Activated gamma-delta T cell (primary cell): ENCODE data around the gene PIP4K2C.
"Not testable (repeated sequence)": the region's sequence is repeated elsewhere in the genome, so short reads cannot be mapped to it uniquely, and the experiment has no call there.

Experiments
- DNase-seq: peaks from one replicate; lab custom pipeline; 2025; lab: John Stamatoyannopoulos, UW

PIP4K2C gene

GRCh38 chr12:57585156-57585555, 5.8 kb upstream of the PIP4K2C start:
- no peak for DNase-seq

- DNase-seq = no peak
These were observed 4.9 kb upstream of the PIP4K2C start for GRCh38 chr12:57586128-57586527.

- DNase-seq = no peak
These were observed 4.1 kb upstream of the PIP4K2C start for GRCh38 chr12:57586832-57587429.

GRCh38 chr12:57588951-57589610, 1.9 kb upstream of the PIP4K2C start:
- not testable (repeated sequence) for DNase-seq

GRCh38 chr12:57590479-57590863, 521 bp upstream of the PIP4K2C start:
- DNase-seq = no peak

- DNase-seq = no peak
These were observed 862 bp downstream of the PIP4K2C start for GRCh38 chr12:57591782-57592325.

- DNase-seq = no peak
These were observed 1.7 kb downstream of the PIP4K2C start for GRCh38 chr12:57592551-57593165.

GRCh38 chr12:57593187-57593586, 2.2 kb downstream of the PIP4K2C start:
- no peak for DNase-seq

GRCh38 chr12:57600395-57600794, 9.4 kb downstream of the PIP4K2C start:
- DNase-seq = no peak

- no peak for DNase-seq
These were observed 11.6 kb downstream of the PIP4K2C start for GRCh38 chr12:57602544-57602943.

GRCh38 chr12:57603324-57603723, 12.3 kb downstream of the PIP4K2C start:
- no peak for DNase-seq

- DNase-seq = no peak
These were observed 12.9 kb downstream of the PIP4K2C start for GRCh38 chr12:57603815-57604453.

GRCh38 chr12:57604454-57604991, 13.5 kb downstream of the PIP4K2C start, which contains the start of gene DTX3:
DTX3 (plus strand) TSS chr12:57604824; CDS start chr12:57606518, 1,694 bp downstream.
- DNase-seq = no peak

GRCh38 chr12:57604992-57605810, 14.2 kb downstream of the PIP4K2C start:
- no peak for DNase-seq

GRCh38 chr12:57605811-57606311, 14.9 kb downstream of the PIP4K2C start:
- no peak for DNase-seq

- no peak for DNase-seq
These were observed 15.4 kb downstream of the PIP4K2C start for GRCh38 chr12:57606399-57606798.

- DNase-seq = no peak
These were observed 15.8 kb downstream of the PIP4K2C start for GRCh38 chr12:57606821-57607220.

GRCh38 chr12:57607958-57608663, 17.1 kb downstream of the PIP4K2C start:
- DNase-seq = no peak

GRCh38 chr12:57609101-57609780, 18.2 kb downstream of the PIP4K2C start:
- no peak for DNase-seq
